H9 (cell line): ENCODE data around the gene GCGR. TPM values are rescaled to one million over a fixed set of nuclear protein-coding genes. Genes with fewer than 3 reads are reported as not detected.

Experiments used
- DNase-seq: peaks from one replicate; pipeline ENCODE4 v3.0.0-alpha.2; 2017
- H2AFZ ChIP-seq: one replicate; pipeline ENCODE4 v1.6.1; 2013; ENCODE audit warnings: mild to moderate bottlenecking, low read length, control low read depth, moderate library complexity
- H2AK5ac ChIP-seq: 2 replicates; pipeline ENCODE4 v1.6.1; 2013; ENCODE audit warnings: low read length, control low read depth, mixed read lengths; ENCODE audit not compliant: insufficient read length
- H2BK120ac ChIP-seq: one replicate; pipeline ENCODE4 v1.6.1; 2013; ENCODE audit warnings: low read depth, mild to moderate bottlenecking, low read length, control low read depth, inconsistent platforms; ENCODE audit not compliant: poor library complexity, severe bottlenecking
- H2BK12ac ChIP-seq: 2 replicates; pipeline ENCODE4 v1.6.1; 2013; ENCODE audit warnings: low read length, control low read depth, mixed read lengths, low read depth; ENCODE audit not compliant: insufficient read length
- H2BK15ac ChIP-seq: 2 replicates; pipeline ENCODE4 v1.6.1; 2013; ENCODE audit warnings: low read depth, low read length, control low read depth
- H2BK20ac ChIP-seq: one replicate; pipeline ENCODE4 v1.6.1; 2013; ENCODE audit warnings: low read depth, mild to moderate bottlenecking, low read length, control low read depth, inconsistent platforms; ENCODE audit not compliant: poor library complexity, severe bottlenecking
- H2BK5ac ChIP-seq: 2 replicates; pipeline ENCODE4 v1.6.1; 2013; ENCODE audit warnings: low read length, control low read depth, mixed read lengths; ENCODE audit not compliant: insufficient read length
- H3K14ac ChIP-seq: 2 replicates; pipeline ENCODE4 v1.6.1; 2013; ENCODE audit warnings: low read length, control low read depth; ENCODE audit not compliant: insufficient read depth
- H3K18ac ChIP-seq: 2 replicates; pipeline ENCODE4 v1.6.1; 2013; ENCODE audit warnings: low read depth, mild to moderate bottlenecking, mixed read lengths, low read length, control low read depth; ENCODE audit not compliant: insufficient read length
- H3K23ac ChIP-seq: 2 replicates; pipeline ENCODE4 v1.6.1; 2013; ENCODE audit warnings: low read length, control low read depth, mixed read lengths, low read depth; ENCODE audit not compliant: insufficient read length
- H3K23me2 ChIP-seq: 2 replicates; pipeline ENCODE4 v1.6.1; 2013; ENCODE audit warnings: low read depth, mild to moderate bottlenecking, mixed read lengths, low read length, control low read depth; ENCODE audit not compliant: insufficient read length, poor library complexity, severe bottlenecking
- H3K27ac ChIP-seq: 2 replicates; pipeline ENCODE4 v1.5.1; 2013; ENCODE audit warnings: low read length, control low read depth, mixed read lengths, low read depth; ENCODE audit not compliant: insufficient read length
- H3K27me3 ChIP-seq: 2 replicates; pipeline ENCODE4 v1.6.1; 2013; ENCODE audit warnings: low read length, control low read depth, inconsistent platforms; ENCODE audit not compliant: insufficient read depth
- H3K4ac ChIP-seq: 2 replicates; pipeline ENCODE4 v1.6.1; 2013; ENCODE audit warnings: low read depth, mild to moderate bottlenecking, control low read depth, inconsistent platforms, low read length, moderate library complexity
- H3K4me1 ChIP-seq: 2 replicates; pipeline ENCODE4 v1.6.1; 2013; ENCODE audit warnings: low read length, control low read depth, inconsistent platforms; ENCODE audit not compliant: insufficient read depth
- H3K4me2 ChIP-seq: 2 replicates; pipeline ENCODE4 v1.6.1; 2013; ENCODE audit warnings: low read length, control low read depth, mixed read lengths; ENCODE audit not compliant: insufficient read length, insufficient read depth
- H3K56ac ChIP-seq: 2 replicates; pipeline ENCODE4 v1.6.1; 2013; ENCODE audit warnings: low read depth, mild to moderate bottlenecking, mixed read lengths, low read length, control low read depth; ENCODE audit not compliant: insufficient read length
- H3K79me1 ChIP-seq: 2 replicates; pipeline ENCODE4 v1.6.1; 2013; ENCODE audit warnings: low read depth, mild to moderate bottlenecking, moderate library complexity, low read length, control low read depth, inconsistent platforms; ENCODE audit not compliant: insufficient read depth, poor library complexity, severe bottlenecking
- H3K79me2 ChIP-seq: 2 replicates; pipeline ENCODE4 v1.6.1; 2013; ENCODE audit warnings: low read length, control low read depth, inconsistent platforms; ENCODE audit not compliant: insufficient read depth
- H3K9ac ChIP-seq: 2 replicates; pipeline ENCODE4 v1.6.1; 2013; ENCODE audit warnings: low read length, control low read depth, mixed read lengths; ENCODE audit not compliant: insufficient read length; ENCODE audit errors: extremely low read depth
- H3K9me3 ChIP-seq: one replicate; pipeline ENCODE4 v1.6.1; 2013; ENCODE audit warnings: low read depth, low read length, inconsistent platforms; ENCODE audit not compliant: control insufficient read depth
- H3T11ph ChIP-seq: one replicate; pipeline ENCODE4 v1.6.1; 2013; ENCODE audit warnings: mild to moderate bottlenecking, low read length, control low read depth, inconsistent platforms
- H4K20me1 ChIP-seq: one replicate; pipeline ENCODE4 v1.6.1; 2013; ENCODE audit not compliant: control insufficient read depth, insufficient read length, insufficient read depth
- H4K5ac ChIP-seq: 2 replicates; pipeline ENCODE4 v1.6.1; 2013; ENCODE audit warnings: low read depth, mild to moderate bottlenecking, mixed read lengths, low read length, control low read depth; ENCODE audit not compliant: insufficient read length
- H4K8ac ChIP-seq: replicated peaks from 2 replicates; pipeline ENCODE4 v1.6.1; 2013; ENCODE audit warnings: low read length, control low read depth, mixed read lengths, low read depth; ENCODE audit not compliant: insufficient read length
- H4K91ac ChIP-seq: 2 replicates; pipeline ENCODE4 v1.6.1; 2013; ENCODE audit warnings: low read depth, mild to moderate bottlenecking, moderate library complexity, mixed read lengths, low read length, control low read depth; ENCODE audit not compliant: insufficient read length
- H3K27ac Mint-ChIP-seq, 3 experiments: 2 replicates in 2 of 3; 3 replicates in 1 of 3; pipeline ENCODE4 v1.8.0; 2020 to 2021; ENCODE audit warnings: mixed read lengths in 3 of 3, mild to moderate bottlenecking in 1 of 3, moderate library complexity in 1 of 3
- H3K27me3 Mint-ChIP-seq: 2 replicates; pipeline ENCODE4 v1.8.0; 2021; ENCODE audit warnings: low read depth, mild to moderate bottlenecking, moderate library complexity, mixed read lengths
- H3K36me3 Mint-ChIP-seq, 3 experiments: 2 replicates in 2 of 3; 3 replicates in 1 of 3; pipeline ENCODE4 v1.8.0; 2020 to 2021; ENCODE audit warnings: low read depth in 3 of 3, mixed read lengths in 3 of 3; ENCODE audit not compliant: insufficient read depth in 1 of 3
- H3K4me1 Mint-ChIP-seq, 2 experiments: 2 replicates each; pipeline ENCODE4 v1.8.0; 2020; ENCODE audit warnings: mixed read lengths in 2 of 2
- H3K4me3 Mint-ChIP-seq, 2 experiments: 2 replicates in 1 of 2; 3 replicates in 1 of 2; pipeline ENCODE4 v1.8.0; 2020 to 2021; ENCODE audit warnings: mild to moderate bottlenecking in 2 of 2, mixed read lengths in 2 of 2, moderate library complexity in 1 of 2
- H3K9me3 Mint-ChIP-seq, 2 experiments: 2 replicates in 1 of 2; 3 replicates in 1 of 2; pipeline ENCODE4 v1.8.0; 2020; ENCODE audit warnings: mild to moderate bottlenecking in 2 of 2, mixed read lengths in 2 of 2, moderate library complexity in 1 of 2
- CTCF ChIP-seq: fragments of 200-600 bp; sonication (generic); conservative IDR thresholded peaks from 3 replicates; pipeline ENCODE4 v1.8.0; 2021; ENCODE audit warnings: antibody characterized with exemption, mild to moderate bottlenecking
- WGBS: extraction: QIAGEN DNeasy Blood & Tissue Kit; methylation state at CpG from one replicate; pipeline ENCODE4 v1.1.7; 2013; ENCODE audit warnings: missing lambda C conversion rate, low lambda C conversion rate, mixed read lengths; ENCODE audit not compliant: insufficient read length; ENCODE audit errors: extremely low coverage; 5-methylcytosine and 5-hydroxymethylcytosine counted together
- total RNA-seq: library from RNA; stranded (reverse); gene quantifications from 2 replicates; pipeline ENCODE4 v1.2.1, GENCODE V29; 2021

GCGR gene
- total RNA-seq, 1 experiment from 2014 or later = 0.24 TPM

GRCh38 chr17:81854974-81855774, 51.2 kb downstream of the GCGR start:
- no peaks in the 10 kb centered on the region for H3K9me3 Mint-ChIP-seq
- H2BK120ac ChIP-seq = no peak overlapping the region
- H2AFZ ChIP-seq = no peak overlapping the region
- H3K79me1 ChIP-seq = peaks cover 12% of the 10 kb centered on the region
- H3K4me2 ChIP-seq = no peak overlapping the region
- no peak overlapping the region for H2BK12ac ChIP-seq
- H3K4me1 ChIP-seq = peaks cover 3% of the 10 kb centered on the region; the same call in 1 of the 2 replicates
- H3T11ph ChIP-seq = no peak overlapping the region
- TF ChIP-seq CTCF = peak; percentile 42; the same call in 2 of the 3 replicates
- no peaks in the 10 kb centered on the region for H3K27me3 ChIP-seq
- H3K56ac ChIP-seq = no peak overlapping the region
- no CpG with 5 or more reads among the region's 29 CpGs for WGBS
- H3K23ac ChIP-seq = no peak overlapping the region
- no peak overlapping the region for H3K4ac ChIP-seq
- peaks cover 20% of the 10 kb centered on the region; the same call in 1 of the 2 replicates for H3K79me2 ChIP-seq
- H3K27me3 Mint-ChIP-seq = no peaks in the 10 kb centered on the region; the same call in 1 of the 2 replicates
- no peak overlapping the region for H2BK5ac ChIP-seq
- no peak overlapping the region for H2BK20ac ChIP-seq
- no peak overlapping the region for H4K8ac ChIP-seq
- no peak overlapping the region for H2BK15ac ChIP-seq
- no peak overlapping the region for H4K91ac ChIP-seq
- no peak overlapping the region for H4K5ac ChIP-seq
- H3K14ac ChIP-seq = no peak overlapping the region
- H3K36me3 Mint-ChIP-seq = peaks cover 33 to 77% (median 70%) of the 10 kb centered on the region in 3 experiments; a peak in 6 of 7 replicates
- no peaks in the 10 kb centered on the region for H3K9me3 ChIP-seq
- DNase-seq = no peak
- peak overlapping the region in 1 of 3 experiments; percentile 53; a peak in 2 of 7 replicates for H3K27ac Mint-ChIP-seq
- peaks cover 5 to 10% of the 10 kb centered on the region in 2 experiments for H3K4me1 Mint-ChIP-seq
- H3K9ac ChIP-seq = no peak overlapping the region
- no peak overlapping the region for H3K4me3 Mint-ChIP-seq
- H3K27ac ChIP-seq = no peak overlapping the region
- H4K20me1 ChIP-seq = peaks cover 4% of the 10 kb centered on the region
- H2AK5ac ChIP-seq = no peak overlapping the region
- no peak overlapping the region for H3K18ac ChIP-seq
- H3K23me2 ChIP-seq = peaks cover 7% of the 10 kb centered on the region
